Glutamatergic neuron (in vitro differentiated cells): Measurements from ENCODE around the gene DAB2IP. TPM values are rescaled to one million over a fixed set of nuclear protein-coding genes. Genes with fewer than 3 reads are reported as not detected.

Experiments used
- DNase-seq: peaks from one replicate; pipeline ENCODE4 v3.0.0; 2022
- H3K27ac Mint-ChIP-seq: one replicate; pipeline ENCODE4 v1.8.0; 2020; ENCODE audit warnings: mild to moderate bottlenecking, mixed read lengths, inconsistent platforms; ENCODE audit not compliant: unreplicated experiment
- H3K27me3 Mint-ChIP-seq: one replicate; pipeline ENCODE4 v1.8.0; 2020; ENCODE audit warnings: mild to moderate bottlenecking, moderate library complexity, mixed read lengths, inconsistent platforms; ENCODE audit not compliant: unreplicated experiment
- H3K36me3 Mint-ChIP-seq: one replicate; pipeline ENCODE4 v1.8.0; 2020; ENCODE audit warnings: mild to moderate bottlenecking, mixed read lengths, inconsistent platforms; ENCODE audit not compliant: unreplicated experiment
- H3K4me1 Mint-ChIP-seq: one replicate; pipeline ENCODE4 v1.8.0; 2020; ENCODE audit warnings: mild to moderate bottlenecking, low read depth, mixed read lengths, inconsistent platforms; ENCODE audit not compliant: unreplicated experiment
- H3K4me3 Mint-ChIP-seq: one replicate; pipeline ENCODE4 v1.8.0; 2020; ENCODE audit warnings: mild to moderate bottlenecking, mixed read lengths, inconsistent platforms; ENCODE audit not compliant: unreplicated experiment
- H3K9me3 Mint-ChIP-seq: one replicate; pipeline ENCODE4 v1.8.0; 2020; ENCODE audit warnings: mild to moderate bottlenecking, moderate library complexity, mixed read lengths, inconsistent platforms; ENCODE audit not compliant: unreplicated experiment
- total RNA-seq: library from RNA; stranded (reverse); fragmentation: NEBNext Ultra II Directional; extraction: Animal tissue kit (Norgen Biotek cat#: 25700); gene quantifications from one replicate; pipeline ENCODE4 v1.2.1, GENCODE V29; 2021; ENCODE audit not compliant: unreplicated experiment
- TF ChIP-seq, protein P1 (sequence below): fragments of 200-600 bp; sonication (generic); IDR thresholded peaks from one replicate; pipeline ENCODE4 v1.5.0; 2021; ENCODE audit not compliant: partially characterized antibody, unreplicated experiment

Gene DAB2IP
- total RNA-seq, 1 donor from 2014 or later, result 32.9 TPM

DNA sequence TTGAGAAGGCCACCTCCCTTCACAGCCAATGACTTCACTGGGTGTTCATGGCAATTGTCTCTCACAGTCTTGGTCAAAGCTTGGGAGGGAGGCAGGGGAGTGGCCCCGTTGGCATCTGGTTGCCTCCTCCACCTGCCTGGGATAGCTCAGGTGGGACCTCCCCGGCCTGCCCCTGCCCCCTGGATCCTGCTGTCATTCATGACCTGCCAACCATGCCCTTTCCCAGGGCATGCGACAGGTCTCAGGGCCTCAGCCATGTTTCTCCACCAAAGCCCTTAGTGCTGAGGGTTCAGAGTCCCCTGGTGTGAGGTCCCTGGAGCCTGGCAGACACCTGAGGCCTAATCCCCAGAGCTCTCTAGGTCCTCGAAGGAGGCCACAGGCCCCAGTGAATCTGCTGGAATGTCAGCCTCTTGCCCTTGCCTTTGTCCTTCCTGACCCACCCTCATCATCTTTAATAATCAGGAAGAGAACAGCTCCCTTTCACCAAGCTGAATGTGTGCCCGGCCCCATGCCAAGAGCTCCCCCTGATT lies 5.6 kb downstream of the DAB2IP start:
- no peak for DNase-seq
- peaks cover 4% of the 10 kb centered on the region for H3K27me3 Mint-ChIP-seq
- H3K27ac Mint-ChIP-seq, result no peak overlapping the region
- H3K9me3 Mint-ChIP-seq, result peaks cover 1% of the 10 kb centered on the region
- H3K4me3 Mint-ChIP-seq, result no peak overlapping the region
- H3K4me1 Mint-ChIP-seq, result peaks cover 3% of the 10 kb centered on the region
- H3K36me3 Mint-ChIP-seq, result no peaks in the 10 kb centered on the region
- TF ChIP-seq, protein P1, sequence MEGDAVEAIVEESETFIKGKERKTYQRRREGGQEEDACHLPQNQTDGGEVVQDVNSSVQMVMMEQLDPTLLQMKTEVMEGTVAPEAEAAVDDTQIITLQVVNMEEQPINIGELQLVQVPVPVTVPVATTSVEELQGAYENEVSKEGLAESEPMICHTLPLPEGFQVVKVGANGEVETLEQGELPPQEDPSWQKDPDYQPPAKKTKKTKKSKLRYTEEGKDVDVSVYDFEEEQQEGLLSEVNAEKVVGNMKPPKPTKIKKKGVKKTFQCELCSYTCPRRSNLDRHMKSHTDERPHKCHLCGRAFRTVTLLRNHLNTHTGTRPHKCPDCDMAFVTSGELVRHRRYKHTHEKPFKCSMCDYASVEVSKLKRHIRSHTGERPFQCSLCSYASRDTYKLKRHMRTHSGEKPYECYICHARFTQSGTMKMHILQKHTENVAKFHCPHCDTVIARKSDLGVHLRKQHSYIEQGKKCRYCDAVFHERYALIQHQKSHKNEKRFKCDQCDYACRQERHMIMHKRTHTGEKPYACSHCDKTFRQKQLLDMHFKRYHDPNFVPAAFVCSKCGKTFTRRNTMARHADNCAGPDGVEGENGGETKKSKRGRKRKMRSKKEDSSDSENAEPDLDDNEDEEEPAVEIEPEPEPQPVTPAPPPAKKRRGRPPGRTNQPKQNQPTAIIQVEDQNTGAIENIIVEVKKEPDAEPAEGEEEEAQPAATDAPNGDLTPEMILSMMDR, result no peak

DNA sequence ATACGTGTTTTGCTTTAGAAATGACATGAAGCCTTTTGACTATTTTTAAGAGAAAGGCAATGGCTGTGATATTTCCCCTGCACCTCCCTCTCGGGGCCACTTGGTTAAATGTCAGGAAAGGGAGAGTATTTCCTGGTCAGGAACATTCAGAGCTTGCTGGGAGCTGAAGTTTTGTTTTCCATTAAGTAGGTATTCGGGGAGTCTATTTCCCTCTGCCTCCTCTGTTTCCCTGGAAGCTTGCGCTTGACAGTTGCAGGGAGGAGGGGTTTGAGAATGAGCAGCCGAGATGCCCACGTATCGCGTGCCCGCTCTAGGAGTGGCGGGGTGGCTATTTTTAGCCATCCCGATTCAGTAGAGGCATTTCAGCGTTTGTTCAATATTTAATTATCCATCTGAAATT lies 6.7 kb downstream of the DAB2IP start:
- no peak for DNase-seq
- Mint-ChIP-seq H3K27me3 (peaks cover 2% of the 10 kb centered on the region), H3K4me3 (no peak overlapping the region), H3K36me3 (no peaks in the 10 kb centered on the region), H3K27ac (no peak overlapping the region), H3K4me1 (no peaks in the 10 kb centered on the region), H3K9me3 (peaks cover 1% of the 10 kb centered on the region)
- TF ChIP-seq, protein P1, result no peak

DNA sequence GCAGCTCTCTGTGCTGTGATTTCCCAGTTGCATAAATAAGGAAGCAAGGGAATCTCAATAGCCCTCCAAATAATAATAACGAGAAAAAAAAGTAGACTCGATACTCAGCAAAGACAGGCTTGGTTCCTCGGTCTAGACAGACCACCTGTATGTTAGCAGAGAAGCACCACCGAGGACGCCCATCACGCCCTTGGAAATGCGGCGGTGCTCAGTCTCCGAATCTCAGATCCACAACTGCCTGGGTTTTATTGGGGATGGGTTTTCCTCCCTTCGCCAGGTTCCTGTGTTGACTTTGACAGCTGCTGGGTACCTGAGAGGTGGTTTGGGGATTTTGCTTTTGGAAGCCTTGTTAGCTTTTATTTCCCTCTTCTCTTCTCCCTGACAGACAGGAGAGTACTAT lies 7.2 kb downstream of the DAB2IP start:
- no peaks in the 10 kb centered on the region for H3K4me1 Mint-ChIP-seq
- H3K27me3 Mint-ChIP-seq, result peaks cover 2% of the 10 kb centered on the region
- peaks cover 1% of the 10 kb centered on the region for H3K9me3 Mint-ChIP-seq
- TF ChIP-seq, protein P1, result no peak
- no peak overlapping the region for H3K4me3 Mint-ChIP-seq
- H3K36me3 Mint-ChIP-seq, result no peaks in the 10 kb centered on the region
- no peak overlapping the region for H3K27ac Mint-ChIP-seq
- no peak for DNase-seq

DNA sequence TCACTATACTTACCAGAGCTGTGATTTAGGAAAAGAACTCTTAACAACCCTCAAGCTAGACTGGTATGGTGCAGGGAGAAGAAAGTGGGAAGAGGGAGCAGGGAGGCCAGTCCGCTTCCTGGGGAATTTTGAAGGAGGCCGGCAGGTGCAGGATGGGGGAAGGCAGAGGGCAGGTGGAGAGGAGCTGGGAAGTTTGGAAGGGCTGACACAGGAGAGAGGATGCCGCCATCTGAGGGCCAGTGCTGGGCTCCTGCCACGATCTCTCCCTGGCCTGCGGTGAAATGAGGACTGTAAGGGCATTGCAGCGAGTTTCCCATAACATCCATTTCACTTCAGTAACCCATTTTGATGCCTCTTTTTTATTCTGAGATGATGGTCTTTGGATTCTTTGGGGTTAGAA lies 8.9 kb downstream of the DAB2IP start:
- H3K4me1 Mint-ChIP-seq, result no peaks in the 10 kb centered on the region
- no peaks in the 10 kb centered on the region for H3K36me3 Mint-ChIP-seq
- DNase-seq, result no peak
- no peak overlapping the region for H3K4me3 Mint-ChIP-seq
- TF ChIP-seq, protein P1, result no peak
- H3K9me3 Mint-ChIP-seq, result peaks cover 1% of the 10 kb centered on the region
- no peak overlapping the region for H3K27ac Mint-ChIP-seq
- H3K27me3 Mint-ChIP-seq, result peaks cover 2% of the 10 kb centered on the region

DNA sequence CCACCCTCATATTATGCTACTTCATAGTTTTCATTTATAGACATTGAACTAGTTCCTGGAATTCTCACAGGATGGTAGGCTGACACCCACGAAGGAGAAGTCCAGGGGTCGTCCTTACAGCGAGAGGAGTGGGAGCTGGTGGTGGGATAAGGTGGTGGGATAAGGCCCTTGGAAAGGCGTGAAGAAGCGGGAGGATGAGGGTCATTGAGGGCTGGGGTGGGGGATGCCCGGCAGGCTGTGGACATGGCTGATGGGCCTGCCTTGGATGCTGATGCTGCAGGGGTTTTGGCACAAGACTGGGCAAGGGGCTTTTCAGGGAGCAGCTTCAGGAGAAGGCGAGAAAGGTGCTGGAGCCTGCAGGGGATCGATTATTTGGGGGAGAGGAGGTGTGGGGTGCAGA lies 9.4 kb downstream of the DAB2IP start:
- H3K9me3 Mint-ChIP-seq, result peaks cover 1% of the 10 kb centered on the region
- no peak for DNase-seq
- H3K27me3 Mint-ChIP-seq, result peaks cover 2% of the 10 kb centered on the region
- TF ChIP-seq, protein P1, result no peak
- no peak overlapping the region for H3K4me3 Mint-ChIP-seq
- no peaks in the 10 kb centered on the region for H3K4me1 Mint-ChIP-seq
- no peak overlapping the region for H3K27ac Mint-ChIP-seq
- no peaks in the 10 kb centered on the region for H3K36me3 Mint-ChIP-seq
